ENCODE results near the gene NNAT.
"Not testable (repeated sequence)": the region's sequence is repeated elsewhere in the genome, so short reads cannot be mapped to it uniquely, and the experiment has no call there.

The NNAT gene, protein sequence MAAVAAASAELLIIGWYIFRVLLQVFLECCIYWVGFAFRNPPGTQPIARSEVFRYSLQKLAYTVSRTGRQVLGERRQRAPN

DNA sequence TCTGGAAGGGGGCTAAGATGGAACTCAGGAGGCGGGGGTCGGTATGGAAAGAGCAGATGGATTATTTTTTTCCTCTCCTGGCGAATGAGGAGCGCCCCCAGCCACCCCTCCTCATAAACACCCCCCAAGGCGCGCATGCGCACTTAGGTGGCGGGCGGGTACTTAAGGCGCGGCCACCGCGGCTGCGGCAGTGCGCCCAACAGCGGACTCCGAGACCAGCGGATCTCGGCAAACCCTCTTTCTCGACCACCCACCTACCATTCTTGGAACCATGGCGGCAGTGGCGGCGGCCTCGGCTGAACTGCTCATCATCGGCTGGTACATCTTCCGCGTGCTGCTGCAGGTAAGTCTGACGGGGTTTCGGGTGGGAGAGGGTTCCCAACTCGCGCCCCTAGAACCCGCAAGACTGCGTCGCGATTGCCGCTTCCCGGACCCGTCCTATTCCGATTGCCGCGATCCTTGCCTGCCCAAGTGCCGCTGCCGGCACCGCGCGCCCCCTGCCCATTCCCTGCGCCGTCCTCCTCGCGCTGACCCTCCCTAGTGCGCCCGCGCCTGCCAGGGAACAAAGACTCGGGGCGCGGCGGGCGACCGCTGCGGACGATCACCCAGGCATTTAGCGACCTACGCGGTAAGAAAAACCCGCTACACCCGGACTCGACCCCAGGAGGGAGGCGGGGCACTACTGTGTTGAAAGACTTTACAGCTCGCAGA lies at the start of gene NNAT:
TSS of gene NNAT (plus strand) at position 190 of the 711 bp plus-strand sequence. CDS start at position 272, 82 bp downstream.
- no peak for DNase-seq

DNA sequence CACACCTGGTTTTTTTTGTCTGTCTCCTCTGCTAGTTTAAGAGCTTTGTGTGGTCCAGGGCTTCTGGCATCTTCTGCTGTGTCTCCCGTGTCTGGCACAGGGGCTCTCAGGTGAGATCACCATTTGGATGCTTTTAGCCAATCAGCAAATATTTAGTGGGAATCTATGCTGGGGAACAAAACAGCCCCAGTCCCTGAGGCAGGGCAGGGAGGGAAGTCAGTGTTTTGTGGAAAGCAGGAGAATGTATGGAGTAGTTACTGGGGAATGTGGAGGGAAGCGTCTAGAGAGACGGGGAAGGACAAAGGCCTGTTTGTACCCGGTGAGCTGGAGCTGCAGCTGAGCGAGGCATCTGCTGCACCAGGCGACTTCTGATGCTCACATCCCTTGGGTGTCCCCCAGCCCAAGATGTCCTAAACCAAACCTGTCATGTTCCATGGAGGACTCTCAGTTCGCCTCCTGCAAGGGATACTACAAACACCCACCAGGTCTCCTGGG lies 49.3 kb upstream of the NNAT start:
- no peak for DNase-seq

DNA sequence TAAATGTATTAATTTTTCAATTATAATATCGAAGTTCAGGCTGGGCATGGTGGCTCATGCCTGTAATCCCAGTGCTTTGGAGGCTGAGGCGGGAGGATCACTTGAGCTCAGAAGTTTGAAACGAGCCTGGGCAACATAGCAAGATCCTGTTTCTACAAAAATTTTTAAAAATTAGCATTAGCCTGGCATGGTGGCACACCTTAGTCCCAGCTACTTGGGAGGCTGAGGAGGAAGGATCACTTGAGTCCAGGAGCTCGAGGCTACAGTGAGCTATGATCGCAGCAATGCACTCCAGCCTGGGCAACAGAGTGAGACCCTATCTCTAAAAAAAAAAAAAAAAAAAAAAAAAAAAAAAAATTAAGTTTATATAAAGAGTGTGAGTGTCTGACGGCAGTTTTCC lies 48.6 kb upstream of the NNAT start:
- DNase-seq: not testable (repeated sequence)

DNA sequence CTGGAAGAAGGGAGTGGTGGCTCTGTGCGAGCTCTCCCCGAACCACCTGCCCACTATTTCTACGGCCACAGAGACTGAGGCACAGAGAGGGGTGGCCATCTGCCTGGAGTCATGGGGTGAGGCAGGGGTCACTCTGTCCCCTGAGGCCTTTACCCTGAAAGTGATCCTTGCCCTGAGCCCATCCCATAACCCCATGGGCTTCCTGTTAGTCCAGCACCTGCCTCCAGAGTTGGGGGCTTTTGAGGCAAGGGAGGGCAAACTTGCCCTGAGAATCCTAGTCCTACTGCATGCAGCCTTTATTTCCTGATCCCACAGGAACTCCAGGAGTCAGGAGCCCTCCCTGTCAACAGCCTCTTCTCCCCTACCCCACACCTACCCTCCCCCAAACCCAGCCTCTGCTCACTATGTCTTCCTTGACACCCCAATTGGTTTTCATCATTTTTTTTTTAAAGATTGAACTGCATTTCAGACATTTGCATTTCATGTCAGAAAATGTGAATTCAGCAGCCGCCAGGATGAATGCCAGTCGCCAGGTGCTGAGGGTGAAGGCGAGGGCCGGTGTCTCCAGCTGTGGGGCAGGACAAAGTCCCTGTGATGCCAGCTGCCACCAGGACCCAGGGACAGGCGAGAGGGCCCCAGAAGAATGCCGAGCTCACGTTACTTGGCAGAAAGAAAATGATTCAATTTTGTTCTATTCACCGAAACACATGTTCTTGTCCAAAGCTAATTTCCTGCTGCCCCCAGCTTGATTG lies 47.6 kb upstream of the NNAT start:
- DNase-seq: no peak

DNA sequence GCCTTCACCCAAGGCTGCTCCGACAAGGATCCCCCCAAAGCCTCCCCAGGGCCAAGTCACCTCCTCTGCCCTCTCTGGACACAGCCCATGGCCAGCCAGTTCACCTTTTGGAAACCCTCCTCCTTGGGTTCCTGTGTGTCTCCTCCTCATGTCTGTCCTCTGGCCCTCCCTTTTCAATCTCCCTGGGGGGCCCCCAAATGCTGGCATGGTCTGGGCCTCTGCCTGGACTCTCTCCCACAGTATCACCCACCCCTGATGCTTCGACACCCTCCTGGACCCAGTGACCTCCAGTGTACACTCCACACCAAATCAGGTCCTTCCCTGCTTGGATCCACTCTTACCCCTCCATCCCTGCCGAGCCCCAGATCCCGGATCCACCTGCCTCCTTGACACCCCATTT lies 46.7 kb upstream of the NNAT start:
- DNase-seq: no peak

DNA sequence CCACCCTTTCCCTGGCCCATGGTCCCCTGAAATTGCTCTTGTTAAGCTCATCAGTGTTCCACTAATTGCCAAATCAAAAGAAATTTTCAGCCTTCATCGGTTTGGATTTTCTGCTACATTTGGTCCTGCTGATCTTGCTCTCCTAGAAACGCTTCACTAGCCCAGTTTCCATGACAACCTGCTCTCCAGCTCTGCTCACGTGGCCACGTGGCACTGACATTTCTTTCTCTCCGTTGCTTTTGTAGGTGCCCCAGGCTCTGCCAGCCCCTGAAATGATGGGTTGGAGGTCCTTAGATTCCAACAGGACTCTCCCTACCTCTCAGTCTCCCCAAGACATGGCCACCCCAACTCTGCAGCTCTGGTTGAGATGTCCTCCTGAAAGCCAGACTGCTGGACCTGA lies 45.8 kb upstream of the NNAT start:
- no peak for DNase-seq

DNA sequence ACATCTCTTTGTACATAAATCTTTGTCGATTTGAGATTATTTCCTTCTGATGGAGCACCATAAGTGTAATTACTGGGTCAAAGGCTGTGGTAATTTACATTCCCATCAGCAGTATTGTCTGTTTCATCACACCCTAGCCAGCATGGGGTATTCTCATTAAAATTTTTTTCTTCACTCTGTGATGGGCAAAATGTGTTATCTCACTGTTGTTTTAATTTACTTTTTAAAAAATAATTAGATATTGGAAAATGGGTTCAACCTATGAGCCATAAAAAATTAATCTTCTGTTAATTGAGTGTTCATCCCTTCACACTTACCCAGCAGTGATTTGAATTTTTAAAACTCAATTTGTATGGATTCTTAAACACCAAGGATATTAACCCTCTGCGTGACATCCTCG lies 44.0 kb upstream of the NNAT start:
- no peak for DNase-seq

DNA sequence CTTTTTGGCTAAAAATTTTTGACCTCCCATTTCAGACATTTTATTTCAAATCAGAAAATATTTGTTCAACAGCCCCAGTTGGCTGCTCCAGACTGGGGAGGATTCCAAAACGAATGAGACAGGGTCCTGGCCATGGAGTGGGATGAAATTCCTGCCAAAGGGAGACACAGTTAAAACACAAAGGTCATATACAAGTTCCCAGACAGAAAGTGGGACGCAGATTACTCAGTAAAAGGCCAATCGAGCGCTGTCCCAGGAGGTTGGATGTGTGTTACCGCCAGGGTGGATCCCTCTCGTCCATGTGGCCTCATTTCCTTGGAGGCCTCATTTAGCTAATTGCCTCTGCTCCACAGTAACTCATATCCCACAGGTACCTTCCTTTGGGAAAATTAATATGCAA lies 41.8 kb upstream of the NNAT start:
- DNase-seq: no peak

DNA sequence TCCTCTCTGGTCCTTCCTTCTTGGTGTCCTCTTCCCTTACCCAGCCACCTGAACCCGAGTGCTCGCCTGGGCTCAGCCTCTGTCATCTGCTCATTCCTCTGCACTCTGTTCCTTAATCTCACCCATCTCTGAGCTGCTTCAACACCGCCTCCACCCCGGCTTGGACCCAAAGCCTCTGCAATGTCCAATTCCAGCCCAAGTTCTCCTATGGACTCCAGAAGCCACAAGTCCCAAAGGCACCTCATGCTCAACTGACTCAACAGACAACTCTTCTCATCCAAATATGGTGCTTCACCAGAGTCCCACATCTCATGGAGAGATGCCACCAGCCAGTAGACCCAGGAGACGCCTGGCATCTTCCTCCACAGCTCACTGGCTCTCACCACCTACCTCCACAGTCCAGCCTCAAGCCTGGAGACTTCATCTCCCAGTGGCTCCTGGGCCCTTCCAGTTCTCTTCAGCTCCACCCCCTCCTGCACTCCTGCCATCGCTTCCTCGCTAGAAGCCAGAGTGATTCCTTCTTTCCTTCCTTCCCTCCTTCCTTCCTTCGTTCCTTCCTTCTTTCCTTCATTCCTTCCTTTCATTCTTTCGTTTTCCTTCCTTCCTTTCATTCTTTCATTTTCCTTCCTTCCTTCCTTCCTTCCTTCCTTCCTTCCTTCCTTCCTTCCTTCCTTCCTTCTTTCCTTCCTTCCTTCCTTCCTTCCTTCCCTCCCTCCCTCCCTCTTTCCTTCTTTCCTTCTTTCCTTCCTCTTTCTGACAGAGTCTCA lies 40.9 kb upstream of the NNAT start:
- no peak for DNase-seq

DNA sequence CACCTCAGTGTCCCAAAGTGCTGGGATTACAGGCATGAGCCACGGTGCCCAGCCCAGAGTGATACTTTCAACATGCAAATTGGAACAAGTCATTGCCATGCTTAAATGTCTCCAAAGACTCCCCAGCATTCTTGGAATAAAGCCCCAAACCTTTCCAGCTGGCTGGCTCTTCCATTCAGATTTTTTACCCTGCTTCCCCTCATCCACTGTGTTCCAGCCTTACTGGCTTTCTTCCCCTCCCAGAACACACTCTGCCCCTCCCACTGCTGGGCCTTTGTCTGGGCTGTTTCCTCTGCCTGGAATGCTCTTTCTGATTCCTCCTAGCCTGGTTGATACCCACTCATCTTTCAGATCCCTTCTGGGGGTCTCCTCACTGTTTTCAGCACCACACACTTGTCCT lies 40.1 kb upstream of the NNAT start:
- DNase-seq: no peak

DNA sequence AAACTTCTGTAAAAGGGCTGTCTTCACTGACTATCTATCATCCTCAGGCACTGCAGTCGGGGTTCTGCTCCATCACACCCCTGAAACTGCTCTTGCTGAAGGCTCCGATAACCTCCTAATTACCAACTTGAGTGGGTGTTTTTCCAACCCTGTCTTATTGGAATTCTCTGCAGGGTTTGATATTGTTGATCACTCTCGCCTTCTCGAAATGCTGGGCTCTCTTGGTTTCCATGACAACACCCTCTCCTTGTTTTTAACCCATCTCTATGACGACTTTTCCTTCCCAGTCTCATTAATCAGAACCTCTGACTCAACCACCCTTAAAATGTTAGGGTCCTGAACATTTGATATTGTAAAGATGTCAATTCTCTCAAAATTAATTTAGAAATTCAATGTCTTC lies 39.4 kb upstream of the NNAT start:
- no peak for DNase-seq

DNA sequence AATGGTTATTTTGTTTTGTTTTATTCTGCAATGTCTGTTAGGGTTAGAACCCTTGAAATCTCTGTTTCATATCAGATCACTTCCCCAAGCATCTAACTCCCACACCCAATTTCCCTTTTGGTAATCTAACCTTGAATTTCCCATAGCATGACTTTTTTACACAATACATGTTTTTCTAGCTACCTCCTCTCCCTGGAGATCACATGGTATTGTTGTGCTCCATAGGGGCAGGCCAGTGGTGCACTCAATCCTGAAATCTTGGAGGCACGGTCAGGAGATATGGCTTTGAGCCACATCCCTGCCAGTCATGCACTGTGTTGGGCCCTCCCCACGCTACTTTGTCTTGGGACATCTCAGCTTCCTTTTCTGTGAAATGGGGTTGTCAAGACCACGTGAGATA lies 36.7 kb upstream of the NNAT start:
- DNase-seq: no peak

DNA sequence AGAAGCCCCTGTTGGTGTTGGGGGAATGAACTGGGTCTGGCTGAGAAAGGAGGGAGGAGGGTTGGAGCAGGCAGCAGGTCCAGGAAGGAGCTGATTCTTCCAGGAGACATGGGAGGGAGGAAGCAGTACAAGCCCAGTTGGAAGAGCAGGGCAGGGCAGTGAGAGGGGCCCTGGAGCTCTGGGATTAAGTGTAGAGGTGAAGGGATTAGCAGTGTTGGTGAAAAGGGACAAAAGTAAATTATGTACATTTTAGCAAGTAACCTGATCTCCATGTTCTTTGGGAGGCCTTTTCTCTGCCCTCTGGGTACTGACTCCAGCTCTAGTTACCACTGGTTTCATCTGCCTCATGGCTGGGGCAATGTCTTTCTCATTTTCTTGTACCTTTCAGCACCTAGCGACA lies 34.8 kb upstream of the NNAT start:
- not testable (repeated sequence) for DNase-seq

DNA sequence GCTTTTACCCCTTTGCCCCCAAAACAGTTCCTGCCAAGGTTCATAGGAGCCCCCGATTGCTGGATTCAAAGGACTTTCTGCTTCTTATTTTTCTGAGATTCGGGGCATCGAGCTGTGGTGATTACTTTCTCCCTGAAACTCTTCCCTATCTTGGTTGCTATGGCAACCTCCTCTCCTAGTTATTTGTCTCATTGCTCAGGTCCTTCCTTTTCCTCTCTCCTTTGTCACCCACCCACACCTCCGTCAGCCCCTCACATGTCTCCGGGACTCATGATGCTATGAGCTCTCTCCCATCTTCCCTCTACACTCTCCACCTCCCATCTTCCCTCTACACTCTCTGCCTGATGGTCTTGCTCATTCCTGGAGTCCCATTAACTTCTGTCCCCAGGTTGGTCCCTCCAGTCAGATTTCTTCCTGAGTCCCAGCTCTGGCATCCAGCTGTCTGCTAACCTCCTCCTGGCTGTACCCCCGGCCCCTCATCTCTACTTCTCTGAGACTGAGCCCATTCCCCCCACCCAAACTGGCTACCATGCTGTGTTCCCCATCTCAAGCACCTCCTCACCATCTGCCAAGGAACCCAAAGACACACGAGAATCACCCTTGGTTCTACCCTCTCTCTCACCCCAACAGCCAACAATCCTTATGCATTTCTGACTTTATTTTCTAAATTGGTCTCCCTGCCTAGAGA lies 30.2 kb upstream of the NNAT start:
- no peak for DNase-seq

DNA sequence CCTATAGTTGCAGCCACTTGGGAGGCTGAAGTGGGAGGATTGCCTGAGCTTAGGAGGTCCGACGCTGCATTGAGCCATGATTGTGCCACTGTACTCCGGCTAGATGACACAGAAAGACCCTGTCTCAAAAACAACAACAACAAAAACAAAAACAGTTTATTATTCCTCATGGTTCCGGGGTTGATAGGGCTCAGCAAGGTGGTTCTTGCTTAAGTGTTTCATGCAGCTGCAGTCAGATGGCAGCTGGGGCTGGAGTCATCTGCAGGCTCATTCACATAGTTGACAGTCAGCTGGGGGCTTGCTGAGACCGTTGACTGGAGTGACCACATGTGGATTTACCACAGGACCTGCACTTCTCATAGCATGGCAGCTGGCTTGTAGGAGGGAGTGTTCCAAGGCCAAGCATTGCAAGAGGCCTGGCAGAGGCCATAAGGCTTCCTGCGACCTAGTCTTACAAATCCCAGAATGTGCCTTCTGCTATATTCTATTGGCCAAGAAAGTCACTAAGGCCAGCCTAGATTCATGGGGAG lies 28.9 kb upstream of the NNAT start:
- no peak for DNase-seq

DNA sequence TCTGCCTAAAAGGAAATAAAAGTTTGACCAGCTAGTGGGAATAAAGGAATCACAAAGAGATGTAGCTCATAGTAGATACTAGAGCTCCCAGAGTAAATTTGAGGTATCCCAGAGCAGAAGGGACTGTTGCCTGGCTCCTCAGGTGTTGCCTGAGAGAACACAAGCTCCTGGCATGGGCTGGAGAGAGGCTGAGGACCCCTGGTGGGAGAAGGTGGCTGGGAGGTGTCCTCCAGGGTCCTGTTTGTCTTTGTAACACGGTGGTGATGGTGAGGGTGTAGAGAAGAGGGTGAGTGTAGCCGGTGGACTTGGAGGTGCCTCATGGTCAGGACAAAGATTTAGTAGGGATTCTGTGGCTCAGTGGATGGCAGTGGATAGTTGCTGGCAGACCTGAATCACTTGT lies 28.1 kb upstream of the NNAT start:
- DNase-seq: no peak

DNA sequence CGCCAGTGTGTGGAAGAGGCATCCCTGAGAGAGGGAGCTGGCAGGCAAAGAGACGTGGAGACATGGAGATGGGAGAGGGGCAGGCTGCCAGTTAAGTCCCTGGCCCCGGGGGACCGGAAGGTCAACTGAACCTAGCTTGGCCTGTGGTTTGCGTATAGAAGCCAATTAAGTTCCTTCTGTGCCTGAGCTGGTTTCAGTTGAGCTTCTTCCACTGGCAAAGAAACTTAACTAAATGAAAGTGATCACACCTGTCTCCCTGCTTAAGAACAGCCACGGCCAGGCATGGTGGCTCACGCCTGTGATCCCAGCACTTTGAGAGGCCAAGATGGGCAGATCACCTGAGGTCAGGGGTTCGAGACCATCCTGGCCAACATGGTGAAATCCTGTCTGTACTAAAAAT lies 26.7 kb upstream of the NNAT start:
- no peak for DNase-seq

DNA sequence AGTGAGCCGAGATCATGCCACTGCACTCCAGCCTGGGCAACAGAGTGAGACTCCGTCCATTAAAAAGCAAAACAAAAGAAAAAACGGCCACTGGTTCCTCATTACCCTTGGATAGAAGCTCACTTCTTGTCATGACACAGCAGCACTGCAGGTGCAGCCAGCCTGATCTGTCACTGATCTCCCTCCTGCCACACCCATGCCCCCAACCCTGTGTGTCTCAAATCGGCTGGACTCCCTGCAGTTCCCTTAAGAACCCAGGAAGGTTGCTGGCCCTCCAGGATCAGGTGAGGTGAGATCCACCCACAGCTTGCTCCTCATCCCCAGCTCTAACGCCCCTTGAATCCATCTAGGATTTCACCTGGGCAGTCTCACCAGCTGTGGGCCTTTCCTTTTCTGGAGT lies 26.3 kb upstream of the NNAT start:
- no peak for DNase-seq

DNA sequence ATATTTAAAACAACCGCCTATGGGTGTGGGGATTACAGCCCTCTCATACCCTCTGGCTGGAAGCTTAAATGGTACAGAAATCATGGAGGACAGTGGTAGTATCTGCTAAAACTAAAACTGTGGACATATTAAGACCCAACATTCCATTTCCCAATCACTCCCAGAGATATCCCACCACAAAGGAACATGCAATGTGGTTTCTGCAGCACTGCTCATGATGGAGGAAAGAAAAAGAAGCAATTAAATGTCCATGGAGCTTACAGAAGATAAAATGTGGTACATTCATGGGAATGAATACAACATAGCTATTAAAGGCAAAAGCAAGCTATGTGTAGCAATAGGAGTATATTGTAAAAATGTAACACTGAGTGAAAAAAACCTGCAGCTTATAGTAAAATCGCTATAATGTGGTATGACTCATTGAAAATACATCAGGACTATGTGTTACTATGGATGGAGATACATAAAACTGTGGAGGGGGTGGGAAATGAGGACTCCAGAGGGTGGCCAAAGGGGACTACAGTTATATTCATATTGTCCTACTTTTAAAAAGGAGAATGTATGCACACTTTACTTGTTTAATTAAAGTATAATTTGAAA lies 22.9 kb upstream of the NNAT start:
- no peak for DNase-seq

DNA sequence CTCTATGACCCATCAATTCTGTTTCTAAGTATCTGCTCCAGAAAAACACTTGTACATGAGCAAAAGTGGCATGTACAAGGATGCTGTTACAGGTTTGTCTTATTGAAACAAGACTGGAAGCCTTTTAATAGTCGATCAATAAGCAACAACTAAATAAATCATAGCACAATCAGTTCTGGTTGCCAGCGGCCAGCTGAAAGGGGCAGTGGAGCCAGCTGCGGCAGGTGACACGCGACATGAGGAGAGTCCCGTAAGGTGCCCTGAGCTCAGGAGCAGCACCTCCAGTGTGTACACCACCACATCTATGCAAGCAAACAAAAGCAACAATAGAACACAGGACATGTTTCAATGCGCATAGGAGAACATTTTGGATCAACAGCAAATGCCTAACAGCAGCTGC lies 20.7 kb upstream of the NNAT start:
- no peak for DNase-seq

DNA sequence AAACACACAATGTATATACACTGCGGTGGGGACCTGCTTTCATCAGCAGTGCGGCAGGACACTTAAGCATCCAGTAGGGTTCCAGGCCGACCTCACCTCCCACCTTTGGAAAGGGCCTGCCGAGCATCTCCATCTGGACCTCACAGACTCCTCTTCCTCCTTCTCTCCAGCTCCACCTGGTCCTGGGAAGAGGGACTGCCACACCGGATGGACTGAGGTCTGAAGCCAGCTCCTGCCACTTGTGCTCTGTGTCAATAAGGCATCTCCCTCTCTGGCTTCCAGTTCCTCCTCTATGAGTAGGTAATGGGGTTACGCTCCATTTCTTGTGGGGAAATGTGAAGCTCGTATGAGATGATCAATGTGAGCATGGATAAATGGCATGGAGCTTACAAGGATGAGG lies 19.1 kb upstream of the NNAT start:
- no peak for DNase-seq

DNA sequence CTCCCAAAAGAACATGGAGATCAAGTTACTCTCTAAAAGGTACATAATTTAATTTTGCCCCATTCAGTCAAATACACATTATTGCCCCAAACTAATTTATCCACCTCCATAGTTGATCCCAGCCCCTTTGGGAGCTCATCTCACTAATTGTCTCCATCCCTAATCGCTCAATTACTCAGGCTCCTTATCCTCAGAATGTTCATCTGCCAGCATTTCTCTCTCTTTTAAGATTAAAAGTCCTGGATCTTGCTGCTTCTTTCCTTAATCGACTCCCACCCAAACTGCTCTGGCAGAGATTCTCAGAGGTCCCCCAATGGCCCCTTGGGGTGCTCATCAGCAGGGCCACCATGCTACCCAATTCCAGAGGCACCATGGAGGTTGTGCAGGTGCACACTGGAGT lies 18.4 kb upstream of the NNAT start:
- no peak for DNase-seq
